Ecto neural progenitor cell (in vitro differentiated cells): Measurements from ENCODE around the gene UBAP2L.
"Not testable (repeated sequence)": the region's sequence is repeated elsewhere in the genome, so short reads cannot be mapped to it uniquely, and the experiment has no call there.

Experiments used
- DNase-seq: peaks from one replicate; pipeline ENCODE4 v3.0.0-alpha.2; 2018; ENCODE audit warnings: low spot score

UBAP2L gene

GRCh38 chr1:154256686-154257085, 35.9 kb downstream of the UBAP2L start:
- DNase-seq: no peak

- DNase-seq: no peak
These were observed 38.0 kb downstream of the UBAP2L start for GRCh38 chr1:154258784-154259183.

- no peak for DNase-seq
These were observed 39.4 kb downstream of the UBAP2L start for GRCh38 chr1:154260127-154260526.

- no peak for DNase-seq
These were observed 42.9 kb downstream of the UBAP2L start for GRCh38 chr1:154263465-154264332.

GRCh38 chr1:154264454-154264853, 43.7 kb downstream of the UBAP2L start:
- no peak for DNase-seq

- DNase-seq: no peak
These were observed 44.8 kb downstream of the UBAP2L start for GRCh38 chr1:154265586-154265985.

- DNase-seq: no peak
These were observed 50.1 kb downstream of the UBAP2L start for GRCh38 chr1:154270833-154271232.

- peak; percentile 92 for DNase-seq
These were observed 51.7 kb downstream of the UBAP2L start, which contains the start of gene HAX1 for GRCh38 chr1:154272217-154272998. TSS of gene HAX1 (plus strand) at chr1:154272629. CDS start at chr1:154272724, 95 bp downstream.

- DNase-seq: no peak
These were observed 52.3 kb downstream of the UBAP2L start for GRCh38 chr1:154272999-154273563.

- no peak for DNase-seq
These were observed 56.0 kb downstream of the UBAP2L start for GRCh38 chr1:154276797-154277196.

- DNase-seq: not testable (repeated sequence)
These were observed 66.8 kb downstream of the UBAP2L start for GRCh38 chr1:154287591-154287990.

GRCh38 chr1:154288661-154289060, 67.9 kb downstream of the UBAP2L start:
- no peak for DNase-seq

GRCh38 chr1:154290921-154291320, 70.2 kb downstream of the UBAP2L start:
- no peak for DNase-seq

GRCh38 chr1:154295408-154296235, 74.9 kb downstream of the UBAP2L start:
- no peak for DNase-seq

- no peak for DNase-seq
These were observed 80.8 kb downstream of the UBAP2L start for GRCh38 chr1:154301582-154301981.

GRCh38 chr1:154304664-154305337, 84.0 kb downstream of the UBAP2L start:
- DNase-seq: no peak

- no peak for DNase-seq
These were observed 85.4 kb downstream of the UBAP2L start for GRCh38 chr1:154306151-154306550.

GRCh38 chr1:154307670-154308270, 87.0 kb downstream of the UBAP2L start:
- not testable (repeated sequence) for DNase-seq

- DNase-seq: not testable (repeated sequence)
These were observed 88.4 kb downstream of the UBAP2L start for GRCh38 chr1:154309136-154309535.

GRCh38 chr1:154312229-154313065, 91.7 kb downstream of the UBAP2L start:
- not testable (repeated sequence) for DNase-seq
